Measurements from ENCODE around the gene BFSP2.

The BFSP2 gene, protein sequence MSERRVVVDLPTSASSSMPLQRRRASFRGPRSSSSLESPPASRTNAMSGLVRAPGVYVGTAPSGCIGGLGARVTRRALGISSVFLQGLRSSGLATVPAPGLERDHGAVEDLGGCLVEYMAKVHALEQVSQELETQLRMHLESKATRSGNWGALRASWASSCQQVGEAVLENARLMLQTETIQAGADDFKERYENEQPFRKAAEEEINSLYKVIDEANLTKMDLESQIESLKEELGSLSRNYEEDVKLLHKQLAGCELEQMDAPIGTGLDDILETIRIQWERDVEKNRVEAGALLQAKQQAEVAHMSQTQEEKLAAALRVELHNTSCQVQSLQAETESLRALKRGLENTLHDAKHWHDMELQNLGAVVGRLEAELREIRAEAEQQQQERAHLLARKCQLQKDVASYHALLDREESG

DNA sequence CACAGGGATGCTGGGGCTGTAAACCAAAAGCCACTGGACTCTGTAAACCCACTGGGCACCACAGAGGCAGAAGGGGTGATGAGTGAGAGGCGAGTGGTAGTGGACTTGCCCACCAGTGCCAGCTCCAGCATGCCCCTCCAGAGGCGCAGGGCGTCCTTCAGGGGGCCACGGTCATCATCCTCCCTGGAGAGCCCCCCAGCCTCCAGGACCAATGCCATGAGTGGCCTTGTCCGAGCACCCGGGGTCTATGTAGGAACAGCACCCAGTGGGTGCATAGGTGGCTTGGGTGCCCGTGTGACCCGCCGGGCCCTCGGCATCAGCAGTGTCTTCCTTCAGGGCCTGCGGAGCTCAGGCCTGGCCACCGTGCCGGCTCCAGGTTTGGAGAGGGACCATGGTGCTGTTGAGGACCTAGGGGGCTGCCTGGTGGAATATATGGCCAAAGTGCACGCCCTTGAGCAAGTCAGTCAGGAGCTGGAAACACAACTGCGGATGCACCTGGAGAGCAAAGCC lies at the start of gene BFSP2:
BFSP2 (plus strand) TSS at position 51 of the 510 bp plus-strand sequence; CDS start at position 79, 28 bp downstream.
- no peak for DNase-seq (ENCODE audit: low read depth, low spot score)

- no peak for DNase-seq (ENCODE audit: low read depth, low spot score)
These were observed 45.1 kb upstream of the BFSP2 start for GRCh38 chr3:133354721-133355120.

DNA sequence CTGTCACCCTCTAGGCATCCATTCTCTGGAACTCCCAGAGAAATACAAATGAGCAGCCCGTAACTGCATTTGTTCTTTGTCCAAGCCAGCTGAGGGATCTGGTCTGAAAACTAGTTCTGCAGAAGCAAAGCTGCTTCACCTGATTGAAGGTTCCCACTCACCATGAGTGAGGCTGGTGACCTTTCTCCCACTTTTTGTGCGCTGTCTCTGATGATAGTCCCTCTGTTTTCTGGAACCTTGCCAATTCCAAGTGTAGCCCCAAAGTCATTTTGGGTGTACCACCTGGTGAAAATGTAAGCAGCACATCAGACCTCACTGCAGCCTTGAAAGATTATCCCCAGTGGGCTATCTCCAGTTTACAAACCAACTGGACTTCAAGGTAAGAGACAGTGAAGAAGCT lies 39.4 kb upstream of the BFSP2 start:
- DNase-seq (ENCODE audit: low read depth, low spot score): no peak

DNA sequence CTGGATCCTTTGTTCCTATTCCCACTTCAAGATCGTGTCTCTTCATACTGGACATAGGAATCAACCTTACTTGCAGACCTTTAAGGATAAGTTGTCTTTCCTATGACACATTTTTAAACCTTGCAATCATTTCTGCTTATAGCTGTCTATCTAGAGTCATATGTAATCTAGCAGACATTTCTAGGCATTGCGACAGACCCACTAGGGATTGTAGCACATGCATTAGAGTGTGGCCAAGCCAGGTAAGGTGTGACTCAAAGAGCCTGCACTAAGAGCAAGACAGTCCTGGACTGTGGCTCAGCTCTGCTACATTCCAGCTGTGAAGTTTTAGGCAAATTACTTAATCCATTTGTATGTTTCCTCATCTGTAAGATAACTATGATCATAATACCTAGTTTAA lies 38.8 kb upstream of the BFSP2 start:
- DNase-seq (ENCODE audit: low read depth, low spot score): no peak

- no peak for DNase-seq (ENCODE audit: low read depth, low spot score)
These were observed 38.4 kb upstream of the BFSP2 start for GRCh38 chr3:133361435-133361834.

- no peak for DNase-seq (ENCODE audit: low read depth, low spot score)
These were observed 37.3 kb upstream of the BFSP2 start for GRCh38 chr3:133362539-133362938.

- DNase-seq (ENCODE audit: low read depth, low spot score): no peak
These were observed 35.2 kb upstream of the BFSP2 start for GRCh38 chr3:133364704-133365103.

GRCh38 chr3:133366921-133367320 lies 32.9 kb upstream of the BFSP2 start:
- no peak for DNase-seq (ENCODE audit: low read depth, low spot score)

- no peak for DNase-seq (ENCODE audit: low read depth, low spot score)
These were observed 32.5 kb upstream of the BFSP2 start for GRCh38 chr3:133367403-133367802.

DNA sequence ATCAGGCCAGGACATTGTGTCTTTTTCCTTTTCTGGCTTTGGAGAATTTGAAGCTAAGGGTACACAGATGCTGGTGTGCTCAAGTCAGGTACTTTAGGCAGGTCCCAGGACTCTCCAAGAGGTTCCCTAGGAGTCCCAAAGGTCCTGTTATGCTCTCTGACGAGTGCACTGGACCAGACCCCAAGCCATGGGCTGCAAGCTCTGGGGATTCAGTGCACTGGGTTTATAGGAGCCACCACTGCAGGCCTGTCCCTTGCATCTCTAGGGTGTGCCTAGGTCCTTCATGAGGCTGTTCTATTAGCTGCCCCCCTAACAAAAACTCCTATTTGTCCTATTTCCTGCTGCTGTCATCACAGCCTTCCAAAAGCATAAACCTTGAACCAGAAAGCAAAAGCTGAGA lies 31.9 kb upstream of the BFSP2 start:
- DNase-seq (ENCODE audit: low read depth, low spot score): no peak

DNA sequence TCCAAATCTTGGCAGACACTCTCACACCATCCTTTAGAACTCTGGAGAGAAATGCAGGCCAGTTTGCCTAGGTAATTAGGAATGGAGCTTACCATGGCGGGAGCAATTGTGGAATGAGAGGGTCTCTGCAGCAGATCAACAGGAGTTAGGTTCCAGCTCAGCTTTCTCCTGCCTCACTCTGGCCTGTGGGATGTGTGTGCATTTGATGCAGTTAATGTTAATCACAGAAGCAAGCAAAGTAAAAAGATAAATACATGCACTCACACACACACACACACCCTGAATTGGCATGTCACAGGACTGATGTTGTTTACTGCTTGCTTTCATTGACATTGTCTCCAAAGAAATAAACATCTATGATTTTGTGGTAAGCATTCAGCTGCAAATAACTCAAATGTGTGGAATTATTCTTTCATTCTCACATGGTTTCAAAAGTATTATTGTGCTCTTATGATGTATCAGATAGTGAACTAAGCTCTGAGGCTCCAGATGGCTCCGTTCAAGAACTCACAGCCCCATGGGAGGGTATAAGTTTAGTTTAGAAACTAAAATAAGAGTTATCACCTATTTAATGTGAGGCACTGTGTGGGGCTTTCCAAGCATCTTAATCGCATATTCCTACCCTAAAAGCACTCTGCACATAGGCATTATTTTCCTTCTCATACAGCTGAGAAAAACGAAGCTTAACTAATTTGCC lies 31.3 kb upstream of the BFSP2 start:
- no peak for DNase-seq (ENCODE audit: low read depth, low spot score)

DNA sequence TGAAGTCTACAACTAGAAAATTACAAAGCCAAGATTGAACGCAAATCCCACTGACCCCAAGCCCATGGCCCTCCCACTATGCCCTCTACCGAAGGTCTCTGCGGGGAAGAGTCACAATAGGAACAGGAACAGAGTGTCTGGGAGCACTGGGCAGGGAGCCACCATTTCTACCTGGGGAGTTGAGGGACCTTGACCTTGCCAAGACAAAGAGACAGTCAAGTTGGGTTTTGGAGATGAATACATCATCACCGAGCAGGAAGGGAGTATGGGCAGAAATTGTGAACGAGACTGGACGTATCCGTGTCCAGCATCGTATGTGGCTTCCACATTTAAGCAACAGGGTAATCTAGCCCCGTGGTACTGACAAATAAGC lies 30.8 kb upstream of the BFSP2 start:
- no peak for DNase-seq (ENCODE audit: low read depth, low spot score)

DNA sequence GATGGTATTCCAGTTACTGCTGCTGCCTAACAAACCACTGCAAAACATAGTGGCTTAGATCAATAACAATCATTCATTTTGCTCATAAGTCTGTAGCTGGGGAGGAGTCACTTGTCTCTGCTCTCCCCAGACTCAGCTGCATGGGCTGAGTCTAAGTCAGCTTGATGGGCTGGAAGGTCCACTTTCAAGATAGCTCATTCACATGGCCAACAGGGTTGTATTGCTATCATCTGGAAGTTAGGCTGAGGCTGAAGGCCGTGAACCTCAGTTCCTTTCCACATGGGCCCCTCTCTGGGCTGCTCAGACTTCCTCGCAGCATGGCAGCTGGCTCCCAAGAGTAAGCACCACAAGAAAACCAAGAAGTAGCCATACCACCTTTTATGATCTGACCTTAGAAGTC lies 28.7 kb upstream of the BFSP2 start:
- DNase-seq (ENCODE audit: low read depth, low spot score): no peak

DNA sequence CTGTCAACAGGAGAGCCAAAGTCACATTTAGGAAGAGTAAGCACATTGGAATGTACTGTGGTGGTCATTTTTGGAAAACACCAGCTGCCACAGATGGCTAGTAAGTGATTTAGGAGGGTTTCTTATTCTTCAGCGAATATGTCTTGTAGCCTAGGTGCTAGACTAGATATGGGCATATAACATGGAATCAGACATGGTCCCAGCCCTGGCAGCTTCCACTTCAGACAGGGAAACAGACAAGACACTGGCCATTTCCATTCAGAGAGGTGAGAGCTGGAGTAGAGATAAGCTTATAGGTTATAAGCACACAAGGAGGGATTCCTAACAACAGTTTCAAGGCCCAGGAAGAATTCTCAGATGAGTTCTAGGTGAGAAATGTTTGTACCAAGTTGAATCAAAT lies 28.2 kb upstream of the BFSP2 start:
- DNase-seq (ENCODE audit: low read depth, low spot score): no peak

- no peak for DNase-seq (ENCODE audit: low read depth, low spot score)
These were observed 25.0 kb upstream of the BFSP2 start for GRCh38 chr3:133374708-133375402.

GRCh38 chr3:133375403-133375745 lies 24.5 kb upstream of the BFSP2 start:
- DNase-seq (ENCODE audit: low read depth, low spot score): no peak

DNA sequence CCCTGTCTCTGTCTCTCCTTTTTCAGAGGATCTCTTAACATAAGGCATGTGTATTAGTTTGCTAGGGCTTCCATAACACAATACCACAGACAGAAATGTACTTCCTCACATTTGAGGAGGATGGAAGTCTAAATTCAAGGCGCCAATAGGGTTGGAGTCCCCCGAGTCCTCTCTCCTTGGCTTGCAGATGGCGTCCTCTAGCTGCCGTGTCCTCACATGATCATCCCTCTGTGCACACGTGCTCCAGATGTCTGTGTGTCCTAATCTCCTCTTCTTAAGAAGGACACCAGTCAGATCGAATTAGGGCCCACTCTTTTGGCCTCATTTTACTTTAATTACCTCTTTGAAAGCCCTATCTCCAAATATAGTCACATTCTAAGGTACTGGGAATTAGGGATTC lies 23.0 kb upstream of the BFSP2 start:
- no peak for DNase-seq (ENCODE audit: low read depth, low spot score)

DNA sequence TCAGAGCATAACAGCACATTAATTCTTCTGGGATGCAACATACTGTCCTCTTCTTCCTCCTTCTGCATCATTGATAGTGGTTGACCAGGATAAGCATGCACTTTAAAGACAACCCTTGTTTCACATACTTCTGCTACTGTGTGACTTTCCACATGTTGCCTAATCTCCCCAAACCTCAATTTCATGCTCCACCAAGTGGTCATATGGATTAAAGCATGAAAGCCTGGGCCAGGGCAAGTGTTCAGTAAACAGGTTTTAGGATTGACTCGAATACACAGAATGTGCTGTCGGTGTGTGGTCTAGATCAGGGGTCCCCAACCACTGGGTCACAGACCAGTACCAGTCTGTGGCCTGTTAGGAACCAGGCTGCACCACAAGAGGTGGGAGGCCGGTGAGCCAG lies 22.5 kb upstream of the BFSP2 start:
- DNase-seq (ENCODE audit: low read depth, low spot score): no peak

- no peak for DNase-seq (ENCODE audit: low read depth, low spot score)
These were observed 19.9 kb upstream of the BFSP2 start for GRCh38 chr3:133379926-133380325.

GRCh38 chr3:133380481-133381225 lies 19.2 kb upstream of the BFSP2 start:
- DNase-seq (ENCODE audit: low read depth, low spot score): no peak

- DNase-seq (ENCODE audit: low read depth, low spot score): no peak
These were observed 18.3 kb upstream of the BFSP2 start for GRCh38 chr3:133381346-133382109.

Data from iPS DF 19.7 (cell line).